ENCODE measurements around the gene MUSK. TPM values are rescaled to one million over a fixed set of nuclear protein-coding genes. Genes with fewer than 3 reads are reported as not detected.

The MUSK gene
- total RNA-seq, 1 experiment from 2014 or later: not detected

DNA sequence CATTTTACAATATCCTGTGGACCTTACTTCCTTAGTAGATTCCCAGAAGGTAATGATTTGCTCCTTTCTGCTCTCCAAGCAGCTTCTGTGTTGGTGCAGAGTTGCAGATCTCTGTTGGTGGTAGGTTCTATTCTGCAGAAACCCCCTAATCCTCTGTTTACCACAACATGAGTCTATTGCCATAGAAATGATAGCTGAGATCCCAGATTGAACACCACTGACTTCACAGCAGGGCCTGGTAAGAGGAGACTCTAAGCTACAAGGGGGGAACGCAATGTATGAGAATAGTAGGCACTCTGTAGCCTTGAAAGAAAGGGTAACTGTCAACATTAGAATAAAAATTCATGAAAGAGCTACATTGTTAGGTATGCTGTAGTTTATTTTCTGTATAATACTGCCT is 59.5 kb downstream of the MUSK start:
- no TSS peak for BruUV-seq (replicated peaks)
- TF ChIP-seq, protein P1, sequence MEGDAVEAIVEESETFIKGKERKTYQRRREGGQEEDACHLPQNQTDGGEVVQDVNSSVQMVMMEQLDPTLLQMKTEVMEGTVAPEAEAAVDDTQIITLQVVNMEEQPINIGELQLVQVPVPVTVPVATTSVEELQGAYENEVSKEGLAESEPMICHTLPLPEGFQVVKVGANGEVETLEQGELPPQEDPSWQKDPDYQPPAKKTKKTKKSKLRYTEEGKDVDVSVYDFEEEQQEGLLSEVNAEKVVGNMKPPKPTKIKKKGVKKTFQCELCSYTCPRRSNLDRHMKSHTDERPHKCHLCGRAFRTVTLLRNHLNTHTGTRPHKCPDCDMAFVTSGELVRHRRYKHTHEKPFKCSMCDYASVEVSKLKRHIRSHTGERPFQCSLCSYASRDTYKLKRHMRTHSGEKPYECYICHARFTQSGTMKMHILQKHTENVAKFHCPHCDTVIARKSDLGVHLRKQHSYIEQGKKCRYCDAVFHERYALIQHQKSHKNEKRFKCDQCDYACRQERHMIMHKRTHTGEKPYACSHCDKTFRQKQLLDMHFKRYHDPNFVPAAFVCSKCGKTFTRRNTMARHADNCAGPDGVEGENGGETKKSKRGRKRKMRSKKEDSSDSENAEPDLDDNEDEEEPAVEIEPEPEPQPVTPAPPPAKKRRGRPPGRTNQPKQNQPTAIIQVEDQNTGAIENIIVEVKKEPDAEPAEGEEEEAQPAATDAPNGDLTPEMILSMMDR (IDR thresholded peaks at IDR 0.05; ENCODE audit: insufficient read depth in 1 of 2, low read depth in 1 of 2, low read length in 1 of 2, severe bottlenecking in 1 of 2, unreplicated experiment in 1 of 2): no peak
- intact Hi-C loops (cut with micrococcal nuclease; ENCODE audit: unreplicated experiment): no loop called here
- Histone ChIP-seq H3K27me3 (replicated peaks; ENCODE audit: control insufficient read depth, insufficient read depth, low read length) (no peaks in the 10 kb centered on the region), H3K36me3 (ENCODE audit: control insufficient read depth, insufficient read depth, low read length) (no peaks in the 10 kb centered on the region), H3K4me3 (ENCODE audit: low read depth, low read length) (no peak overlapping the region), H3K4me1 (no peaks in the 10 kb centered on the region), H3K9me3 (peaks cover 2% of the 10 kb centered on the region; the same call in 1 of the 2 replicates)
- H3K4me1 Mint-ChIP-seq (ENCODE audit: low read depth, unreplicated experiment): no peaks in the 10 kb centered on the region
- POLR2A ChIA-PET: no interaction called here
- H3K27me3 Mint-ChIP-seq (ENCODE audit: insufficient read depth, unreplicated experiment): no peaks in the 10 kb centered on the region
- no peaks in the 10 kb centered on the region for H3K9me3 Mint-ChIP-seq (ENCODE audit: unreplicated experiment)
- DNase-seq: no peak
- no peak overlapping the region for H3K27ac Mint-ChIP-seq (ENCODE audit: unreplicated experiment)
- no peaks in the 10 kb centered on the region for H3K36me3 Mint-ChIP-seq (ENCODE audit: insufficient read depth, unreplicated experiment)
- CTCF ChIA-PET: no interaction called here
- H3K4me3 Mint-ChIP-seq (ENCODE audit: unreplicated experiment): no peak overlapping the region

DNA sequence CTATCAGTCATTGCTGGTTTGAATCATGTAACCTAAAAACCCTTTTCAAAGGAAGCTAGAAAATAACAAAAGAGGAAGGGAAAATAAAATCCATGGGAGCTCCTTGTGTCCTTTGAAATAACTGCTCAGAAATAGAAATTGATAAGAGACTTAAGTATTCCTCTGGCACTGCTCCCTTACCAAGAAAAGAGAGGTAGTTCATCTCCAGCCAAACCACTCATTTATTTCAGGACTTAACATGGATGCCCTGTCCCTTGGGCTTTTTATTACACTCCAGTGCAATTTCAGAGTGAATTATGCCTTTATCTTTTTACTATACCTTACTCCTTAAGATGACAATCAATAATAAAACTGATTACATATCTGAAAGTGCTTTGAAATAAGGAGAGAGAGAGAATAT is 61.0 kb downstream of the MUSK start:
- TF ChIP-seq, protein P1 (IDR thresholded peaks at IDR 0.05; ENCODE audit: insufficient read depth in 1 of 2, low read depth in 1 of 2, low read length in 1 of 2, severe bottlenecking in 1 of 2, unreplicated experiment in 1 of 2): no peak
- H3K4me1 Mint-ChIP-seq (ENCODE audit: low read depth, unreplicated experiment): no peaks in the 10 kb centered on the region
- H3K36me3 Mint-ChIP-seq (ENCODE audit: insufficient read depth, unreplicated experiment): no peaks in the 10 kb centered on the region
- H3K27me3 Mint-ChIP-seq (ENCODE audit: insufficient read depth, unreplicated experiment): no peaks in the 10 kb centered on the region
- H3K4me1 ChIP-seq: no peaks in the 10 kb centered on the region
- no peaks in the 10 kb centered on the region for H3K36me3 ChIP-seq (ENCODE audit: control insufficient read depth, insufficient read depth, low read length)
- H3K27ac Mint-ChIP-seq (ENCODE audit: unreplicated experiment): no peak overlapping the region
- H3K9me3 Mint-ChIP-seq (ENCODE audit: unreplicated experiment): no peaks in the 10 kb centered on the region
- H3K4me3 ChIP-seq (ENCODE audit: low read depth, low read length): no peak overlapping the region
- H3K4me3 Mint-ChIP-seq (ENCODE audit: unreplicated experiment): no peak overlapping the region
- H3K27me3 ChIP-seq (replicated peaks; ENCODE audit: control insufficient read depth, insufficient read depth, low read length): no peaks in the 10 kb centered on the region
- peaks cover 2% of the 10 kb centered on the region; the same call in 1 of the 2 replicates for H3K9me3 ChIP-seq
- POLR2A ChIA-PET: no interaction called here
- no peak for DNase-seq
- intact Hi-C loops (cut with micrococcal nuclease; ENCODE audit: unreplicated experiment): no loop called here
- CTCF ChIA-PET: no interaction called here
- BruUV-seq (replicated peaks): no TSS peak

GRCh38 chr9:110731437-110732028 is 62.9 kb downstream of the MUSK start:
- ChIA-PET CTCF (no interaction called here), POLR2A (interaction anchor here (0.6 kb wide), 1 partner anchor 663 kb away, joined by 3 read pairs; no protein-coding TSS in a partner anchor)
- no peak overlapping the region for H3K4me3 ChIP-seq (ENCODE audit: low read depth, low read length)
- no peak overlapping the region for H3K27ac Mint-ChIP-seq (ENCODE audit: unreplicated experiment)
- H3K36me3 Mint-ChIP-seq (ENCODE audit: insufficient read depth, unreplicated experiment): no peaks in the 10 kb centered on the region
- no peak overlapping the region for H3K4me3 Mint-ChIP-seq (ENCODE audit: unreplicated experiment)
- H3K27me3 Mint-ChIP-seq (ENCODE audit: insufficient read depth, unreplicated experiment): no peaks in the 10 kb centered on the region
- H3K9me3 ChIP-seq: no peaks in the 10 kb centered on the region
- peaks cover 12% of the 10 kb centered on the region for H3K9me3 Mint-ChIP-seq (ENCODE audit: unreplicated experiment)
- DNase-seq: no peak
- no TSS peak for BruUV-seq (replicated peaks)
- TF ChIP-seq, protein P1 (IDR thresholded peaks at IDR 0.05; ENCODE audit: insufficient read depth in 1 of 2, low read depth in 1 of 2, low read length in 1 of 2, severe bottlenecking in 1 of 2, unreplicated experiment in 1 of 2): no peak
- H3K36me3 ChIP-seq (ENCODE audit: control insufficient read depth, insufficient read depth, low read length): no peaks in the 10 kb centered on the region
- H3K4me1 ChIP-seq: no peaks in the 10 kb centered on the region
- H3K27me3 ChIP-seq (replicated peaks; ENCODE audit: control insufficient read depth, insufficient read depth, low read length): no peaks in the 10 kb centered on the region
- intact Hi-C loops (cut with micrococcal nuclease; ENCODE audit: unreplicated experiment): no loop called here
- H3K4me1 Mint-ChIP-seq (ENCODE audit: low read depth, unreplicated experiment): no peaks in the 10 kb centered on the region

Measured in Caco-2 (cell line).